Gastrocnemius medialis (tissue), 4 donors: ENCODE results near the gene NOTCH4. TPM values are rescaled to one million over a fixed set of nuclear protein-coding genes. Genes with fewer than 3 reads are reported as not detected.

Source experiments
- ATAC-seq, 2 donors: fragments of 150-250 bp; one replicate each; pipeline ENCODE4 v1.9.1; 2016
- DNase-seq, 2 donors: peaks; one replicate each; pipeline ENCODE4 v3.0.0-alpha.2; 2019
- H3K27ac ChIP-seq, 4 donors: fragments of 200-600 bp; sonication (generic); 1 replicate in 1 of 4; 2 replicates in 3 of 4; pipeline ENCODE4 v1.5.1; 2016 to 2018; ENCODE audit warnings: mild to moderate bottlenecking in 2 of 4, moderate library complexity in 1 of 4
- H3K27me3 ChIP-seq, 3 donors: fragments of 200-600 bp; sonication (generic) in 2 of 3; 1 replicate in 1 of 3; 2 replicates in 2 of 3; pipeline versions ENCODE4 v1.5.1 to v1.6.0; 2016 to 2019; ENCODE audit warnings: mild to moderate bottlenecking in 1 of 3, moderate library complexity in 1 of 3
- H3K36me3 ChIP-seq, 2 donors: fragments of 200-600 bp; sonication (generic) in 1 of 2; one replicate each; pipeline ENCODE4 v1.5.1; 2017 to 2018
- H3K4me1 ChIP-seq, 2 donors: fragments of 200-600 bp; sonication (generic) in 1 of 2; one replicate each; pipeline ENCODE4 v1.5.1; 2016 to 2017; ENCODE audit warnings: mild to moderate bottlenecking in 2 of 2
- H3K4me3 ChIP-seq, 4 donors: fragments of 200-600 bp; sonication (generic) in 3 of 4; 1 replicate in 1 of 4; 2 replicates in 3 of 4; pipeline ENCODE4 v1.5.1; 2016 to 2019; ENCODE audit warnings: mild to moderate bottlenecking in 2 of 4
- H3K9me3 ChIP-seq, 3 donors: fragments of 200-600 bp; sonication (generic) in 2 of 3; 1 replicate in 1 of 3; 2 replicates in 2 of 3; pipeline ENCODE4 v1.5.1; 2016 to 2019
- CTCF ChIP-seq, 5 experiments: fragments of 450-650 bp in 3 of 5; fragments of 200-600 bp in 2 of 5; sonication (generic) in 2 of 5; IDR thresholded peaks in 4 of 5; conservative IDR thresholded peaks in 1 of 5; 1 replicate in 4 of 5; 2 replicates in 1 of 5; pipeline ENCODE4 v1.5.1; 2016 to 2019; ENCODE audit warnings: antibody characterized with exemption in 5 of 5, mild to moderate bottlenecking in 3 of 5, moderate library complexity in 3 of 5
- POLR2A ChIP-seq, 2 donors: fragments of 450-650 bp; IDR thresholded peaks; one replicate each; pipeline ENCODE4 v1.6.1; 2017; ENCODE audit warnings: antibody characterized with exemption in 2 of 2, mild to moderate bottlenecking in 2 of 2, moderate library complexity in 2 of 2
- in situ Hi-C, 4 donors: fragments of 200-750 bp; cut with MboI; loops; one replicate each; pipeline versions ENCODE4 v1.15.0 to v1.8.0; 2017; ENCODE audit warnings: low sequenced_read_pairs in 4 of 4
- intact Hi-C: fragments of 100-400 bp; cut with DNase I; formaldehyde crosslinking; loops from one replicate; pipeline ENCODE4 v1.15.1; 2023; ENCODE audit warnings: low total_unique reads
- total RNA-seq, 4 donors: library from RNA; depleted of rRNA; stranded (reverse); fragments of >200 nt; gene quantifications; one replicate each; pipeline versions ENCODE4 v1.1.0 to v1.2.3, GENCODE V29; 2016

The NOTCH4 gene
- total RNA-seq, 4 donors from 2014 or later = 6.8 to 21.1 (median 14.8) TPM

DNA sequence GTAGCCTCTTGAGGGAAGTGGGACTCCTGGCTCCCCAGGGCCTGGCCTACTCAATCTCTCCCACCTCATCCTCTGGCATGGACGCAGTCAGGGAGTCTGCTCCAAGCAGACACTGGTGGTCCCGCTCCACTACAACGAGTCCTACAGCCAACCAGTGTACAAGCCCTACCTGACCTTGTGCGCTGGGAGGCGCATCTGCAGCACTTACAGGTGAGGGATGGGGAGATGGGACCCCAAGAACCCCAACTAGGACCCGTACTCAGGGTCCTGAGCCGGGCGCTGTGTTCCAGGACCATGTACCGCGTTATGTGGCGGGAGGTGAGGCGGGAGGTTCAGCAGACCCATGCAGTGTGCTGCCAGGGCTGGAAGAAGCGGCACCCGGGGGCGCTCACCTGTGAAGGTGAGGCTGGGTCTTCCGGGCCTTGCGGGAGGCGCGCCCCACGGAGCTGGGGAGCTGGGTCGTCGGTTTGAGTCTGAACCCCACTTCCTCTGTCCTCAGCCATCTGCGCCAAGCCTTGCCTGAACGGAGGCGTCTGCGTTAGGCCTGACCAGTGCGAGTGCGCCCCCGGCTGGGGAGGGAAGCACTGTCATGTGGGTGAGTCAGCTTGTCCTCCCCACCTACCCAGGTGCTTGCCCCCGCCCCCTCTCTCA, 57.3 kb downstream of the NOTCH4 start:
- ATAC-seq = no peak
- no peak for TF ChIP-seq POLR2A (IDR thresholded peaks at IDR 0.05)
- no peak for TF ChIP-seq CTCF (IDR thresholded peaks at IDR 0.05 in 4 of 5, conservative IDR thresholded peaks at IDR 0.05 in 1 of 5)
- intact Hi-C loops = no loop called here

DNA sequence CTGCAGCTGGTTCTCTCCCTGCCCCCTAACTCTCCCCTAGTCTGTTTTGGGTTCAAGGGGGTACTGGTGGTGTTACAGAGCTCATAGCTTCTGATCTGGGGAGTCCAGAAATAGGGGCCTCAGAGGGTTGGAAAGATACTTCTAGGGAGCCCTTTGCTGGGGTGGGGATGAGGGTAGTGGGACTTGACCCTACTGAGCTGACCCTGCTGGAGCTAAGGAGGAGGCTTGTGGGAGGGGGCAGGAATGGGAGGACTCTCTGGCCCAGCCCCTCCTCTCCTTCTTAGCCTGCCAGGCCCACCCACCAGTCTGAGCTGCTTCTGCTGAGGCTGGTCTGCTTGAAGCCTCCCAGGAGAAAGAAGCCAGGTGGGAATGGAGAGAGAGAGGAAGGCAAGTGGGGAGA, 59.6 kb downstream of the NOTCH4 start, which contains the start of gene EGFL8:
Gene EGFL8, plus strand, starts transcription at position 301 of the 400 bp plus-strand sequence. CDS start 1,571 bp downstream, outside the sequence.
- H3K4me1 ChIP-seq = no peaks in the 10 kb centered on the region
- peak within 1 kb of the TSS; percentile 20 to 47 (median 26) for H3K27ac ChIP-seq

More for the DNA sequence above, 57.3 kb downstream of the NOTCH4 start:
- Histone ChIP-seq H3K36me3 (peaks cover 0 to 42% of the 10 kb centered on the region in 2 donors), H3K9me3 (no peaks in the 10 kb centered on the region), H3K27ac (no peak overlapping the region), H3K4me3 (no peak overlapping the region), H3K27me3 (no peaks in the 10 kb centered on the region), H3K4me1 (no peaks in the 10 kb centered on the region)
- DNase-seq = no peak
- in situ Hi-C loops = no loop called here

DNA sequence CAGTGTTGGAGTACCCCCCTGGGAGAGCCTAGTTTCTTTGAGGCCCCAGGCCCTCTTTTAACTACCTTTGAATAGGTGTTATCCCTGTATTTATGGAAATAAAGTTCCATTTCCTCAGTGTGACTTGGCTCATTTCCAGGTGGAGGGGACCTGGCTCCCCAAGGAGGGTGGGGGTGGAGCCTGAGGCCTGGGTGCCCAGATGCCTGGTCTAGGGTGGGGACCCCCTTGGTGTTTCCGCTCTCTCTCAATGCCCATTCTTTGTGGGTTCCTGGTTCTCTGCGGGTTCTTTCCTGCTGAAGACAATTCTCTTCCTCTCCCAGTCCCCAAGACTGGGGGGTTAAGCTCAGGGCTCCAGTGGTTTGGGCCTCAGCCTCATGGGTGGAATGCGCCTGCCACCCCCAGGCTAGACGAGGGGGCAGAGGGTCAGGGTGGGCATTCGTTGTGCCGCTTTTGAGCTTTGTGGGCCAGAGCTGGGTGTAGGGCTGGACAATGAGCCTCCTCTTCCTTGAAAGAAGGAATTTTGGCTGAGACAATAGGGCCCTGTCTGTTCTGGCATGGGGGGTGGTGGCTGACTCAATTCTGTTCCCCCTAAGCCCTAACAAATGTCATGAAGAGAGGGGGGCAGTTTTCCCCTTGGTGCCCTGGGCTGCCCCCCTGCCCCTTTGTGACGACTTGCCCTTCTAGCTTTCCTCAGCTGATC, 60.2 kb downstream of the NOTCH4 start:
- TF ChIP-seq CTCF (IDR thresholded peaks at IDR 0.05 in 4 of 5, conservative IDR thresholded peaks at IDR 0.05 in 1 of 5) (no peak), POLR2A (IDR thresholded peaks at IDR 0.05) (no peak)
- DNase-seq = no peak
- H3K36me3 ChIP-seq = peaks cover 0 to 24% of the 10 kb centered on the region in 2 donors
- peak overlapping the region; percentile 20 to 47 (median 26) for H3K27ac ChIP-seq
- in situ Hi-C loops (no loop called here), intact Hi-C loops (no loop called here)
- no peaks in the 10 kb centered on the region for H3K9me3 ChIP-seq
- no peak overlapping the region for H3K4me3 ChIP-seq
- no peak for ATAC-seq
- H3K27me3 ChIP-seq = no peaks in the 10 kb centered on the region
- H3K4me1 ChIP-seq = no peaks in the 10 kb centered on the region

More for the DNA sequence above, 59.6 kb downstream of the NOTCH4 start, which contains the start of gene EGFL8:
- in situ Hi-C loops = no loop called here
- intact Hi-C loops = no loop called here
- TF ChIP-seq CTCF (IDR thresholded peaks at IDR 0.05 in 4 of 5, conservative IDR thresholded peaks at IDR 0.05 in 1 of 5) = no peak
- TF ChIP-seq POLR2A (IDR thresholded peaks at IDR 0.05) = no peak
- Histone ChIP-seq H3K4me3 (no peak within 1 kb of the TSS), H3K36me3 (peaks cover 0 to 29% of the 10 kb centered on the region in 2 donors), H3K9me3 (no peaks in the 10 kb centered on the region), H3K27me3 (no peaks in the 10 kb centered on the region)
- ATAC-seq (no peak), DNase-seq (no peak)

DNA sequence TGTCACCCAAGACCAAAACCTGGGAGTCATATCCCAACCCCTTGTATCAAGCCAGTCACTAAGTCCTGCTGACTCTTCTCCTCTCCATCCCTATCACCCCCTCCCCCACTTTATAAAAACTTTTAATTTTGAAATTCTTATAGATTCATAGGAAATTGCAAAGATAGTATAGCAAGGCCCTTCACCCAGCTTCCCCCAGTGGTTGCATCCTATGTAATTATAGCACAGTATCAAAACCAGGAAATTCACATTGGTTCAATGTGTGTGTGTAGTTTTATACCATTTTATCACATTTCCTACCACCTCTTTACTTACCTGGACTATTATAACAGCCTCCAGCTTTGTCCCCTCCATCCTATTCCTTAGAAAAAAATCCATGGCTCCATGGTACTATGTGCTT, 65.8 kb downstream of the NOTCH4 start:
- in situ Hi-C loops = no loop called here
- H3K4me3 ChIP-seq = no peak overlapping the region
- TF ChIP-seq CTCF (IDR thresholded peaks at IDR 0.05 in 4 of 5, conservative IDR thresholded peaks at IDR 0.05 in 1 of 5) (no peak), POLR2A (IDR thresholded peaks at IDR 0.05) (no peak)
- intact Hi-C loops = no loop called here
- DNase-seq (no peak), ATAC-seq (no peak)
- H3K27ac ChIP-seq = no peak overlapping the region
- H3K27me3 ChIP-seq = no peaks in the 10 kb centered on the region
- H3K4me1 ChIP-seq = peaks cover 16 to 19% of the 10 kb centered on the region in 2 donors
- peaks cover 0 to 29% of the 10 kb centered on the region in 2 donors for H3K36me3 ChIP-seq
- no peaks in the 10 kb centered on the region for H3K9me3 ChIP-seq
